ENCODE results near the gene GFOD2.
"Not testable (repeated sequence)": the region's sequence is repeated elsewhere in the genome, so short reads cannot be mapped to it uniquely, and the experiment has no call there.

The GFOD2 gene

GRCh38 chr16:67704110-67704509 is 15.0 kb downstream of the GFOD2 start:
- no peak for DNase-seq (ENCODE audit: low spot score)

- peak; percentile 6 for DNase-seq (ENCODE audit: low spot score)
Observed at GRCh38 chr16:67703626-67704025, 15.5 kb downstream of the GFOD2 start.

- no peak for DNase-seq (ENCODE audit: low spot score)
Observed at GRCh38 chr16:67702130-67702529, 17.0 kb downstream of the GFOD2 start.

GRCh38 chr16:67701420-67701819 is 17.7 kb downstream of the GFOD2 start:
- no peak for DNase-seq (ENCODE audit: low spot score)

GRCh38 chr16:67699265-67699664 is 19.9 kb downstream of the GFOD2 start:
- no peak for DNase-seq (ENCODE audit: low spot score)

- no peak for DNase-seq (ENCODE audit: low spot score)
Observed at GRCh38 chr16:67697422-67698185, 21.5 kb downstream of the GFOD2 start.

GRCh38 chr16:67694611-67695010 is 24.5 kb downstream of the GFOD2 start:
- DNase-seq (ENCODE audit: low spot score): no peak

- DNase-seq (ENCODE audit: low spot score): not testable (repeated sequence)
Observed at GRCh38 chr16:67693517-67694285, 25.4 kb downstream of the GFOD2 start.

GRCh38 chr16:67685388-67686112 is 33.6 kb downstream of the GFOD2 start:
- DNase-seq (ENCODE audit: low spot score): no peak

- DNase-seq (ENCODE audit: low spot score): no peak
Observed at GRCh38 chr16:67683767-67684166, 35.3 kb downstream of the GFOD2 start.

GRCh38 chr16:67679935-67680897 is 38.9 kb downstream of the GFOD2 start:
- no peak for DNase-seq (ENCODE audit: low spot score)

- no peak for DNase-seq (ENCODE audit: low spot score)
Observed at GRCh38 chr16:67678354-67679023, 40.6 kb downstream of the GFOD2 start.

- no peak for DNase-seq (ENCODE audit: low spot score)
Observed at GRCh38 chr16:67677712-67678111, 41.4 kb downstream of the GFOD2 start.

- no peak for DNase-seq (ENCODE audit: low spot score)
Observed at GRCh38 chr16:67676939-67677338, 42.2 kb downstream of the GFOD2 start.

- DNase-seq (ENCODE audit: low spot score): no peak
Observed at GRCh38 chr16:67676516-67676915, 42.6 kb downstream of the GFOD2 start.

GRCh38 chr16:67675999-67676398 is 43.1 kb downstream of the GFOD2 start:
- no peak for DNase-seq (ENCODE audit: low spot score)

GRCh38 chr16:67675579-67675935 is 43.6 kb downstream of the GFOD2 start:
- no peak for DNase-seq (ENCODE audit: low spot score)

GRCh38 chr16:67674851-67675578 is 44.1 kb downstream of the GFOD2 start:
- DNase-seq (ENCODE audit: low spot score): no peak

GRCh38 chr16:67673712-67674580 is 45.2 kb downstream of the GFOD2 start:
- no peak for DNase-seq (ENCODE audit: low spot score)

Data from CD4-positive, alpha-beta T cell treated with Interleukin-2 at 100 ng/mL for 4 hours (primary cell).